Left colon (tissue), 2 donors: ENCODE results near the gene ADCY10. TPM values are rescaled to one million over a fixed set of nuclear protein-coding genes. Genes with fewer than 3 reads are reported as not detected.

ENCODE experiments used
- ATAC-seq: fragments of 200-7000 bp; cut with Tn5 transposase; one replicate; pipeline ENCODE4 v1.9.1; 2020; ENCODE audit warnings: mild to moderate bottlenecking, moderate library complexity
- DNase-seq, 2 donors: peaks; one replicate each; pipeline ENCODE4 v3.0.0-alpha.2; 2020
- intact Hi-C, 2 donors: fragments of 100-400 bp; cut with DNase I in 1 of 2; cut with micrococcal nuclease in 1 of 2; formaldehyde crosslinking; loops; one replicate each; pipeline versions ENCODE4 v1.11.2 to v1.14.0; 2022; cut with DNase I, micrococcal nuclease
- total RNA-seq, 2 donors: library from RNA; stranded (reverse); fragmentation: NEBNext Ultra II Directional; extraction: Animal tissue kit (Norgen Biotek cat#: 25700); gene quantifications; one replicate each; pipeline ENCODE4 v1.2.1, GENCODE V29; 2021
- donor health status: DM: no; HTN: no; CAD: no.
- donor health status: DM: yes; HTN: yes; CAD: no.

ADCY10 gene
- total RNA-seq, 2 donors from 2014 or later, result 0.42 to 0.64 TPM

GRCh38 chr1:167795810-167796740 is 117.9 kb downstream of the ADCY10 start:
- no peak for DNase-seq
- ATAC-seq, result no peak
- intact Hi-C loops, result loop anchor here in 1 of 2 donors (5.0 kb wide), 1 partner anchor 69 kb away; no protein-coding TSS in a partner anchor

- intact Hi-C loops, result no loop called here
- DNase-seq (no peak), ATAC-seq (no peak)
These were observed 119.9 kb downstream of the ADCY10 start for GRCh38 chr1:167794043-167794442.

- intact Hi-C loops, result no loop called here
- ATAC-seq (no peak), DNase-seq (no peak)
These were observed 121.8 kb downstream of the ADCY10 start for GRCh38 chr1:167792188-167792565.

GRCh38 chr1:167791281-167792187 is 122.4 kb downstream of the ADCY10 start:
- intact Hi-C loops, result no loop called here
- DNase-seq (no peak), ATAC-seq (no peak)

GRCh38 chr1:167790117-167790516 is 123.8 kb downstream of the ADCY10 start:
- DNase-seq (no peak), ATAC-seq (peak; percentile 21)
- intact Hi-C loops, result no loop called here

GRCh38 chr1:167789501-167789900 is 124.4 kb downstream of the ADCY10 start:
- intact Hi-C loops, result no loop called here
- DNase-seq, result no peak
- no peak for ATAC-seq

- intact Hi-C loops, result no loop called here
These were observed 127.4 kb downstream of the ADCY10 start for GRCh38 chr1:167786502-167786901.

GRCh38 chr1:167784876-167785550 is 128.9 kb downstream of the ADCY10 start:
- intact Hi-C loops, result no loop called here
- ATAC-seq (no peak), DNase-seq (no peak)

More at GRCh38 chr1:167786502-167786901, 127.4 kb downstream of the ADCY10 start:
- DNase-seq (no peak), ATAC-seq (peak; percentile 40)

- intact Hi-C loops, result no loop called here
- DNase-seq, result no peak
These were observed 131.0 kb downstream of the ADCY10 start for GRCh38 chr1:167782946-167783345.

GRCh38 chr1:167781558-167781957 is 132.4 kb downstream of the ADCY10 start:
- no peak for DNase-seq
- ATAC-seq, result no peak
- intact Hi-C loops, result no loop called here

More at GRCh38 chr1:167782946-167783345, 131.0 kb downstream of the ADCY10 start:
- no peak for ATAC-seq

- intact Hi-C loops, result no loop called here
- no peak for ATAC-seq
- no peak for DNase-seq
These were observed 136.7 kb downstream of the ADCY10 start for GRCh38 chr1:167777269-167777650.

GRCh38 chr1:167776616-167777268 is 137.2 kb downstream of the ADCY10 start:
- intact Hi-C loops, result no loop called here
- ATAC-seq, result no peak
- no peak for DNase-seq

GRCh38 chr1:167776151-167776550 is 137.8 kb downstream of the ADCY10 start:
- ATAC-seq, result no peak
- no peak for DNase-seq
- intact Hi-C loops, result no loop called here

- intact Hi-C loops, result no loop called here
These were observed 138.8 kb downstream of the ADCY10 start for GRCh38 chr1:167775178-167775577.

GRCh38 chr1:167774710-167775109 is 139.2 kb downstream of the ADCY10 start:
- ATAC-seq (no peak), DNase-seq (no peak)
- intact Hi-C loops, result no loop called here

More at GRCh38 chr1:167775178-167775577, 138.8 kb downstream of the ADCY10 start:
- ATAC-seq, result no peak
- no peak for DNase-seq

- ATAC-seq (no peak), DNase-seq (no peak)
- intact Hi-C loops, result no loop called here
These were observed 140.4 kb downstream of the ADCY10 start for GRCh38 chr1:167773516-167773915.

GRCh38 chr1:167772436-167772835 is 141.5 kb downstream of the ADCY10 start:
- intact Hi-C loops, result no loop called here
- no peak for ATAC-seq
- DNase-seq, result no peak

- intact Hi-C loops, result no loop called here
- no peak for ATAC-seq
- no peak for DNase-seq
These were observed 143.8 kb downstream of the ADCY10 start for GRCh38 chr1:167770127-167770526.

- no peak for ATAC-seq
- no peak for DNase-seq
- intact Hi-C loops, result no loop called here
These were observed 146.2 kb downstream of the ADCY10 start for GRCh38 chr1:167767761-167768160.
